Right atrium auricular region (tissue), 2 donors: ENCODE data around the gene C11orf16. TPM values are rescaled to one million over a fixed set of nuclear protein-coding genes. Genes with fewer than 3 reads are reported as not detected.

Source experiments
- DNase-seq: peaks from one replicate; pipeline ENCODE4 v3.0.0-alpha.2; 2019; ENCODE audit warnings: low spot score
- H3K27ac ChIP-seq, 2 donors: fragments of 200-600 bp; sonication (generic); 1 replicate in 1 of 2; 2 replicates in 1 of 2; pipeline ENCODE4 v1.5.1; 2016 to 2019
- H3K27me3 ChIP-seq, 2 donors: fragments of 200-600 bp; sonication (generic); one replicate each; pipeline versions ENCODE4 v1.5.1 to v1.6.0; 2017 to 2019
- H3K36me3 ChIP-seq: fragments of 200-600 bp; sonication (generic); one replicate; pipeline ENCODE4 v1.5.1; 2016
- H3K4me1 ChIP-seq, 2 donors: fragments of 200-600 bp; sonication (generic); one replicate each; pipeline versions ENCODE4 v1.5.1 to v1.6.0; 2017 to 2019
- H3K4me3 ChIP-seq, 2 donors: fragments of 200-600 bp; sonication (generic); 1 replicate in 1 of 2; 2 replicates in 1 of 2; pipeline ENCODE4 v1.5.1; 2017 to 2019; ENCODE audit warnings: mild to moderate bottlenecking in 1 of 2, moderate library complexity in 1 of 2
- H3K9me3 ChIP-seq, 2 donors: fragments of 200-600 bp; sonication (generic); one replicate each; pipeline ENCODE4 v1.5.1; 2019
- CTCF ChIP-seq, 2 donors: fragments of 200-600 bp; sonication (generic); IDR thresholded peaks; one replicate each; pipeline ENCODE4 v1.5.1; 2019; ENCODE audit warnings: antibody characterized with exemption in 2 of 2
- total RNA-seq, 2 donors: library from RNA; depleted of rRNA; stranded (reverse); fragments of >200 nt; gene quantifications; one replicate each; pipeline ENCODE4 v1.1.0, GENCODE V29; 2016

C11orf16 gene
- total RNA-seq, 2 donors from 2014 or later, result not detected

GRCh38 chr11:8959546-8960166, 26.9 kb upstream of the C11orf16 start:
- H3K36me3 ChIP-seq, result peaks cover 14% of the 10 kb centered on the region
- TF ChIP-seq CTCF (IDR thresholded peaks at IDR 0.05), result peak in 1 of 2 donors; percentile 69
- H3K4me3 ChIP-seq, result no peak overlapping the region

GRCh38 chr11:8956860-8957259, 24.1 kb upstream of the C11orf16 start:
- Histone ChIP-seq H3K4me3 (no peak overlapping the region), H3K9me3 (no peaks in the 10 kb centered on the region), H3K27ac (no peak overlapping the region), H3K27me3 (no peaks in the 10 kb centered on the region), H3K4me1 (peaks cover 0 to 13% of the 10 kb centered on the region in 2 donors), H3K36me3 (peaks cover 40% of the 10 kb centered on the region)
- TF ChIP-seq CTCF (IDR thresholded peaks at IDR 0.05), result no peak
- DNase-seq, result no peak

More at GRCh38 chr11:8959546-8960166, 26.9 kb upstream of the C11orf16 start:
- Histone ChIP-seq H3K27me3 (no peaks in the 10 kb centered on the region), H3K27ac (peak overlapping the region in 1 of 2 donors; percentile 6), H3K9me3 (no peaks in the 10 kb centered on the region), H3K4me1 (peaks cover 0 to 28% of the 10 kb centered on the region in 2 donors)
- DNase-seq, result no peak

- DNase-seq, result no peak
- Histone ChIP-seq H3K27me3 (no peaks in the 10 kb centered on the region), H3K9me3 (no peaks in the 10 kb centered on the region), H3K36me3 (peaks cover 65% of the 10 kb centered on the region), H3K4me1 (no peaks in the 10 kb centered on the region), H3K27ac (no peak overlapping the region), H3K4me3 (no peak overlapping the region)
- no peak for TF ChIP-seq CTCF (IDR thresholded peaks at IDR 0.05)
Observed at GRCh38 chr11:8948886-8949285, 16.1 kb upstream of the C11orf16 start.

- Histone ChIP-seq H3K27ac (no peak overlapping the region), H3K36me3 (peaks cover 52% of the 10 kb centered on the region), H3K27me3 (no peaks in the 10 kb centered on the region), H3K4me1 (no peaks in the 10 kb centered on the region), H3K9me3 (no peaks in the 10 kb centered on the region), H3K4me3 (no peak overlapping the region)
- TF ChIP-seq CTCF (IDR thresholded peaks at IDR 0.05), result no peak
- no peak for DNase-seq
Observed at GRCh38 chr11:8947230-8947943, 14.6 kb upstream of the C11orf16 start.

GRCh38 chr11:8942518-8943066, 9.8 kb upstream of the C11orf16 start, which contains the start of gene ASCL3:
Gene ASCL3, minus strand, starts transcription at chr11:8943016. Its CDS starts 4,855 bp downstream, at chr11:8938161.
- no peak within 1 kb of the TSS for H3K27ac ChIP-seq
- no peak for TF ChIP-seq CTCF (IDR thresholded peaks at IDR 0.05)
- H3K9me3 ChIP-seq, result no peaks in the 10 kb centered on the region
- H3K4me1 ChIP-seq, result no peaks in the 10 kb centered on the region
- no peaks in the 10 kb centered on the region for H3K27me3 ChIP-seq
- DNase-seq, result no peak
- no peak within 1 kb of the TSS for H3K4me3 ChIP-seq
- peaks cover 7% of the 10 kb centered on the region for H3K36me3 ChIP-seq
